IPS-NIHi7 (cell line): Measurements from ENCODE around the gene CSRP1.
"Not testable (repeated sequence)": the region's sequence is repeated elsewhere in the genome, so short reads cannot be mapped to it uniquely, and the experiment has no call there.

Experiments
- DNase-seq: peaks from one replicate; pipeline ENCODE4 v3.0.0; 2012; ENCODE audit warnings: mixed read lengths; ENCODE audit errors: extremely low spot score

CSRP1 gene

GRCh38 chr1:201497935-201498509 lies 8.9 kb downstream of the CSRP1 start:
- DNase-seq = no peak

DNA sequence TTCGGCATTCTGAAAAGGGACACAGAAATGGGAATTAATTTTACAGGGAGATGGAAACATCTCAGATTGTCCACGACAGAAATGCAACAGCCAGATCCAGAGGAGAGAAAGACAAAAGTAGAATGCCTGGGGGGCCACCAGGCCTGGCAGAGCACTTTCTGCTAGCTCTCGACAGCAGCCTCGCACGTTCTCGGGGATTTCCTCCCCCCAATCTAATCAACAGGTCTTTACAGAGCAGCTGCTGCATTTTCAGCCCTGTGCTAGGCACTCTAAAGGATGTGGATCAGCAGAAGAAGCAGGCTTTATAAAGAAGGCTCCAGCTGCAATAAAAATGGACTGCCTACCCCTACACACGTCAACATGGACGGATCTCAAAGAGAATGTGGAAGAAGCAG lies 10.6 kb downstream of the CSRP1 start:
- DNase-seq = no peak

- DNase-seq = no peak
Observed at GRCh38 chr1:201495551-201496295, 11.2 kb downstream of the CSRP1 start.

DNA sequence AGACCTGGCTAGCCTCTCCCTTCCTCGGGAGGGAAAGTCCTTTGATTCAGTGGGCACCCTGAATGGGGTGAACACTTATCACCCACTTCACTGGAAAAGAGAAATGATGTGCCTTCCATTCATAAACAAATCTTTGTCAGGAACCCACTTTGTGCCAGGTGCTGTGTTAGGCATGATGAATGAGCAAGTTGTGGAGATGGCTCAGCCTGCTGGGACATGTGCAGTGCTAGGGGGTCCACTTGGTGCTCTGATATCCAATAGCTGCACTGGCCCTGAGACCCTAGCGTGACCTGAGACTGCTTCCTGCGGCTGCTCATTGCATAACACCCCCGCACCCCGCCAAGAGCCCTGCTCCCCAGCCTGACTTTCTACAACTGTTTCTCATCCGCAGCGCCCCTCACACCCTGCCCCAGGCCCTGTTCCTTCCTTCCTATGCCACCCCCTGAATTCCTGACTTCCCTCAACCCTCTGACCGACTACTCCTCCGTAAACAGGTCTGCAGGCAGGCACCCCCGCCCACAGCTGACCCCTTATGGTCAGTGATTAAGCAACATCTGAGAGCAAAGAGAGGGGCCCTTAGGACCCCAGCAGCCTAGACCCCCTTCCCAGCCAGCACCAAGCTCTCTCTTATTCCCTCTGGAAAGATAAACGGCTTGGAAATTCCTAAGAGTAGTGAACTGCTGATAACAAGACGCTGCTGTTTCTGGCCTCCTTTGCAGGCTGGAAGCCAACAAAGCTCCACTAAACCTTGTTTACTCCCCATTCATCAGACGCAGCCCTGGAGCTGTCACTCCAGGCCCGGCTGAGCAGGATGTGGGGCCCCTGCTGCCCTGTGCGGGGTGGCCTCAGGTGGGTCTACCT lies 12.9 kb downstream of the CSRP1 start:
- DNase-seq = no peak

DNA sequence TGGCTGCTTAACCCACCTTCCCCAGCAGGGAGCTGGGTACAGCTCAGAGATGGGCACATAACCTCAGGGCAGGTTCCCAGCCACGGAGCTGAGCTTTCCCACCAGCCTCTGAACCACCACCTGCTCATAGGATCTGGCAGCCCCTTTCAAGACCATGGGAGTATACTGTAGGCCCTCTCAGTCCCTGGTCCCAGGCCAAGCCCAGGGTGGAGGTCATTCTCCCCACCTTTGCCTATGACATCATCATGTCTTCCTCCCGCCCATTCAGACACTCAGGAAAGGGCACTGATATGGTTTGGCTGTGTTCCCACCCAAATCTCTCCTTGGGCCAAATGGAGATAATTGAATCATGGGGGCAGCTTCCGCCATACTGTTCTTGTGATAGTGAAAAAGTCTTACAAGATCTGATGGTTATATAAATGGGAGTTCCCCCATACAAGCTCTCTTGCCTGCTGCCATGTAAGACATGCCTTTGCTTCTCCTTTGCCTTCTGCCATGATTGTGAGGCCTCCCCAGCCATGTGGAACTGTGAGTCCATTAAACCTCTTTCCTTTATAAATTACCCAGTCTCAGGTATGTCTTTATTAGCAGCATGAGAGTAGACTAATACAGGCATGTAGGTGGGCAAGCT lies 13.8 kb downstream of the CSRP1 start:
- not testable (repeated sequence) for DNase-seq

DNA sequence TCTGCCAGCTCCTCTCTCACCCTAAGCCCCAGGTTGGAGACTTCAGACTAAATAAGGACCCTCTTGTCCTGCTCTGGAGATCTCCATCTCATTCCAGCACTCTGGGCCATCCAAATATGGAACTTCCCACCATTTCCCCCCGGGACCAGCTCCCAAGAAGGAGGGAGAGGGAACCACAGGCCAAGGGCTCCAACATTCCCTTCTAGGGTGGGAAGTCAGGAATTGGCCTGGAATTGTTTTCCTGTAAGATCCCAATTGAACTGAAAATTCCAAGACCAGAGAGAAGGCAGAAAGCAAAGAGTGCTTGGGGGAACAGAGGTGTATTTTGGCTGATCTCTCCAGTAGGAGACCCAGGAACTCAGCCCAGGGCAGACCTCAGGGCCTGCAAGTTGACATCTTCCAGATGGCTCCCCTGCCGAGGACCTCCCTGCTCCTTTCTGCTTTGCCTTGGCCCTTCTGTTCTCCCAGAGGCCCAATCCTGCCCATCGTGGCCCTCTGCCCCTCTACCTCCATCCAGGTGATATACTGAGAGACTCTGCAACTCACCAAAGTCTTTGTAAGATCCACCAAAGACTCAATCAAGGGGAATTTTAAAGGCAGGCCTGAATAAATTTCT lies 14.9 kb downstream of the CSRP1 start:
- DNase-seq = no peak

DNA sequence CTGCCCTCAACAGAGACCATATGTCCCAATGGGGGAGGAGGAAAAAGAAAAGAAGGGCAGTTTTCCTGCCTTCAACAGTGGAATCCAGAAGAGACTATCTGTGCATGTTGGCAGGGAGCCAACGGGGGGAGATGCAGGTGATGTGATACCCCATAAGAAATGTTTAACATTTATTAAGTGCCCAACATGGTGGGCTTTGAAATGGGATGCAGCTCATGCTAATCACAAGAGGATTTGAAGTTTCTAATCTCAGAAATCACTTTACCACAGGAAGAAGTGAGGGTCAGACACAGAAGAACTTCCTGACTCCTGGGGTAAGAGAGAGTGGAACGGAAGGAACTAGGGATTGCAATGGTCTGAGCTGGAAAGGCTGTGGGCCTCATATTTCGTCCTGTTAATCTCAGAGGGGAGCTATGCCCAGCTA lies 16.2 kb downstream of the CSRP1 start:
- DNase-seq = no peak

DNA sequence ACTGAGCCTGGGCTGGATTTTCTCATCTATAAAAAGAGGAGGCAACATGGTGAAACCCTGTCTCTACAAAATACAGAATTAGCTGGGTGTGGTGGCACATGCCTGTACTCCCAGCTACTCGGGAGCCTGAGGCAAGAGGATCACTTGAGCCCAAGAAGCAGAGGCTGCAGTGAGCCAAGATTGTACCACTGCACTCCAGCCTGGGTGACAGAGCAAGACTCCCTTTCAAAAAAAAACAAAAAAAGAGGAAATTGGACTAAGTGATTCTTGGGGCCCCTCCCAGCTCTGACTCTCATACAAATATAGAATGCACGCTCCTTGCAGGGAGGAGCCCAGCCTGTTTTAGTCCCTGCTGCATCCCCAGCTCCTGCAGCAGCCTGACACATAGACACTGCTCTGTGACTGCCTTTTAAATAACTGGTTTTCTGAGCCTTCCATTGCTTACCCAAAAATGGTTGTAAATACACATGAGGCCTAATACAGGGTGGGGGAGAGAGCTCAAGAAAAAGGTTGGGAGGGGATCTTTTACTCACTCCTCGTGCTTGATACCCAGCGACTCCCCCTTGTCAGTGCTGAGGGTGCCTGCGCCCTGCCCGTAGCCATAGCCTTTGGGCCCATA lies 17.2 kb downstream of the CSRP1 start:
- no peak for DNase-seq

GRCh38 chr1:201488830-201489589 lies 17.9 kb downstream of the CSRP1 start:
- no peak for DNase-seq

- DNase-seq = no peak
Observed at GRCh38 chr1:201487742-201488141, 19.2 kb downstream of the CSRP1 start.

- no peak for DNase-seq
Observed at GRCh38 chr1:201486187-201486586, 20.7 kb downstream of the CSRP1 start.

GRCh38 chr1:201485184-201485774 lies 21.6 kb downstream of the CSRP1 start:
- DNase-seq = no peak

DNA sequence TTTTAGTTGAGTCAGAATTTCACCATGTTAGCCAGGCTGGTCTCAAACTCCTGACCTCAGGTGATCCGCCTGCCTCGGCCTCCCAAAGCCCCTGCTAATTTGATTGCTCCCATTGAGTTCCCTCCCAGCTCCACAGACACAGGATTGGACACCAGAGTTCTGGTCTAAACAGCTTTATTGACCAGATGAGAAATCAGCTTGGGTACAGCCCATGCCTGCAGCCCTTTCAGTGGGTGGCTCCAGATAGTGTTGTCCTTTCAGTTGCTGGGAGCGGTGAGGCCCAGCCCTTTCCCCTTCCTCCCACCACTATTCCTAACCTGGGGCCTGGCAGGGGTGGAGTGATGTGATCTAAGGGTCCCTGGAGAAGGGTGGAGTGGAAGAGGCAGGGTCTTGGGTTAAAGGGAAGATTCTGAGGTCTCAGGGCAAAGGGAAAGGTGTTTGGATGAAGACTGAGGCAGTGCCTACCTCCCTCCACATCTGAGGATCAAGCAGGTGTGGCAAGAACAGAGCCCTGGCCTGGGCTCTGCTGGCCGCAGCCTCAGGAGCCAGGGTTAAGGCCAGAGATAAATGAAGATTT lies 23.5 kb downstream of the CSRP1 start:
- DNase-seq = no peak

DNA sequence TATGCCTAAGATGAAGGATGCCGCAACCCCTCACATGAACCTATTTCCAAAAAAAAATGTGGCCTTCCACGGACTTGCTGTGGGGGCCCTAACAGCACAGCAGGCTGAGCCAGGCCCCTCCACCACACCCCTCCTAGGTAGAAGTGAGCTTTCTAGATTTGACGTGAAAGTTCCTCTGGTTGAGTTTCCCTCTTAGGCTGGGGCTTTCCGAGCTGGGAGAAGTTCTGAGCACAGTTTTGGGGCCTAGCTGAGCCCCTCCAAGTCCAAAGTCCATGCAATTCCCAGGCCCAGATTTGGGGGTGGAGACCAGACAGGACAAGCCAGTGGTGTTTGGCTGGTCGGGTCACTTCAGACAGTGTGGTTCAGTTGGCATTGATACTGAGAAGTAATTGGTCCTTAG lies 24.2 kb downstream of the CSRP1 start:
- no peak for DNase-seq

DNA sequence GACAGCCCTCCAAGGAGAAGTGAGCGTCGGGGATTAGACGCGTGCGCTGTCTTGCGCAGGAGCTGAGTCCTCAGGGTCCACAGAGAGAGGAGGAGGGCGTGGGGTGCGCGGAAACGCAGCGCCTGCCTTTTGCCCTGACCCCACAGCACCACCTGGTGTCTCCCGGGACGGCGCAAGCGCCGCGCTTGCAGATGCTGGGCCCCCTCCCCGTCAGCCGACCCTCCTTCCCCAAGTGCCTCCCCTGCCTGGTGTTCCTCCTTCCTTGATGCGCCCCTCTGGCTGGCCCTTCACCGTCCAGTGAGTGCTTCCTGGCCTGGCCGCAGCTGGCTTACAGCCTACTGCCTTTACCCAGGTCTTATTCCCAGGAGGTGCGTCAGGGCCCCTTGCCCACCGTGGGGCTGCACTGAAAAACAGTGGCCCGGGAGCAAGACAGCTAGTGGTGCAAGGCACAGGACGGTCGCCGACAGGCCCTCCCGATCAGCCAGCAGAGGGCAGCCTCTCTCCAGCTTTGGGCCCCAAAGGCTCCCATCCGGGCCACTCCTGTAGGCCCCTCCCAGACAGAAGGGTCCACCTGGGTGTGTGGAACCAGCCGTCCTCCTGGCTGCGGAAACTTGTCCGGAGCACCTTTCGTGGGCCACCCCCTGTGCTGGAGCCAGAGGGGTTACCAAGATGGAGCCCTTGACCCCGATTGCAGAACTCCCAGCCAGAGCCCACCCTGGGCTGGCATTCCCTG lies 25.0 kb downstream of the CSRP1 start:
- peak; percentile 94 for DNase-seq

DNA sequence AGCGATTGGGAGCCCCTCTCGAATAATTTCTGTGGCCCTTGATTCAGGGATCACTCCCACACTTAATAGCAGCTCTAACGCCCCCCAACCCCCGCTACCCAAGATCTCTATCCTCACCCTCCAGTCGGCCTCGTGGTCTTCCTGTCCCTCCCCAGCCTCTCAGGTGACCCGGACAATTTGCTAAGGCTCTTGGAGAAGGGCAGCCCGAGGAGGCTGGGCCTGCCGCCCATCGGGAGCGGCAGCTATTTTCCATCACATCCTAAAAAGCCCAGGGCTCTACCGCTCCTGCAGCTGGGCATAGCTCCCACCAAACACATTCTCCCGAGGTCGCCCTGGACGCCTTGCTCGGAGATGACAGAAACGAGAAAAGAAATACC lies 25.9 kb downstream of the CSRP1 start:
- peak; percentile 22 for DNase-seq

DNA sequence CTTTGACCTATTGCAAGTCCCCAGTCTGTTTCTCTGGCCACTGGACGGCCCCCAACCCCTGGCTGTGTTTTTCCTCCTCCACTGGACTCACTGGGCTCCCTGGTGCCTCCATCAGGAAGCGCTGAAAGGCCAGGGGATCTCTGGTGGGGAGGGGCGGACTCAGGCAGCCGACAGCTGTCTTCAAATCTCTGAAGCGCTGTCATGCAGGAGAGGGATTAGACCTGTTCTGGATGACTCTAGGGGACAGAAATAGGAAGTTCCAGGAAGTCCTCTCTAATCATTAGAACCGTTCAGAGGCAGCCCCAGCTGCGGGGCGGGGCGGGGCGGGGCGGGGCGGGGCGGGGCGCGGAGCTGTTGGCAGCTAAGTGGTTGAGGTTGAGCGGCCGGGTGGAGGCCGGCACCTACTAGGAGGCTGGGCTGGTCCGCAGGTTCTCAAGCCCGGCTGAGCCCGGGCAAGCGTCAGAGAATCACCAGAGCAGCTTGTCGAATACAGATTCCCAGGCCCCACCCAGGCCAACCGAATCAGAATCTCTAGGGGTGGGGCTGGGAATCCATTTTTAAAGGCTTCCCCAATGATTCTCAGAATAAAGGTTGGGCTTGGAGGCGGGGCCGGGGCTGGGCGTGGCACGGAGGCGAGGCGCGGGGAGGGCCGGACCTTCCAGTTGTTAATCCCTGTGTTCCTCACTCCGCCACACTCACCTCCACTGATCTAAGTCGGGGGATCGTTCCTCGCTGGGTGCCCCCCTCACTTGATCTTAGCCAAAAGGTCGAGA lies 26.5 kb downstream of the CSRP1 start:
- peak; percentile 79 for DNase-seq

- DNase-seq = no peak
Observed at GRCh38 chr1:201479201-201479730, 27.7 kb downstream of the CSRP1 start.
